ENCODE measurements around the gene ACIN1. TPM values are rescaled to one million over a fixed set of nuclear protein-coding genes. Genes with fewer than 3 reads are reported as not detected.
A peak's percentile ranks its signal among the peaks of the same experiment; 100 is the strongest.

Gene ACIN1
- total RNA-seq, 1 experiment from 2014 or later, result 333 TPM

- Histone ChIP-seq H3K4ac (ENCODE audit: low read depth, low read length) (no peak overlapping the region), H3K27me3 (ENCODE audit: insufficient read depth, low read length) (no peaks in the 10 kb centered on the region), H4K91ac (ENCODE audit: insufficient read length, low read depth, low read length) (no peak overlapping the region), H3K23ac (ENCODE audit: insufficient read length, low read depth, low read length) (no peak overlapping the region), H4K20me1 (ENCODE audit: control insufficient read depth, insufficient read depth, insufficient read length) (no peaks in the 10 kb centered on the region), H4K5ac (ENCODE audit: insufficient read length, low read depth, low read length) (no peak overlapping the region), H2BK20ac (ENCODE audit: low read depth, low read length, poor library complexity, severe bottlenecking) (no peak overlapping the region), H3K79me2 (ENCODE audit: insufficient read depth, low read length) (no peaks in the 10 kb centered on the region), H3K27ac (ENCODE audit: insufficient read length, low read depth, low read length) (no peak overlapping the region), H3K9me3 (ENCODE audit: control insufficient read depth, low read depth, low read length) (no peaks in the 10 kb centered on the region), H3K14ac (ENCODE audit: insufficient read depth, low read length) (no peak overlapping the region), H3K23me2 (ENCODE audit: insufficient read length, low read depth, low read length, poor library complexity, severe bottlenecking) (no peaks in the 10 kb centered on the region), H2AK5ac (ENCODE audit: insufficient read length, low read length) (no peak overlapping the region), H3K4me2 (ENCODE audit: insufficient read depth, insufficient read length, low read length) (no peak overlapping the region), H2BK120ac (ENCODE audit: low read depth, low read length, poor library complexity, severe bottlenecking) (no peak overlapping the region), H2BK5ac (ENCODE audit: insufficient read length, low read length) (no peak overlapping the region), H3K4me1 (ENCODE audit: insufficient read depth, low read length) (no peaks in the 10 kb centered on the region), H2AFZ (ENCODE audit: low read length) (no peak overlapping the region), H3T11ph (ENCODE audit: low read length) (no peak overlapping the region), H3K9ac (ENCODE audit: extremely low read depth, insufficient read length, low read length) (no peak overlapping the region), H3K79me1 (ENCODE audit: insufficient read depth, low read depth, low read length, poor library complexity, severe bottlenecking) (no peaks in the 10 kb centered on the region), H3K56ac (ENCODE audit: insufficient read length, low read depth, low read length) (no peak overlapping the region), H2BK12ac (ENCODE audit: insufficient read length, low read depth, low read length) (no peak overlapping the region), H2BK15ac (ENCODE audit: low read depth, low read length) (no peak overlapping the region), H4K8ac (replicated peaks; ENCODE audit: insufficient read length, low read depth, low read length) (no peak overlapping the region), H3K18ac (ENCODE audit: insufficient read length, low read depth, low read length) (no peak overlapping the region)
- peaks cover 0 to 8% of the 10 kb centered on the region in 2 experiments; a peak in 3 of 4 replicates for H3K4me1 Mint-ChIP-seq
- H3K4me3 Mint-ChIP-seq, result no peak overlapping the region
- H3K9me3 Mint-ChIP-seq, result no peaks in the 10 kb centered on the region
- H3K36me3 Mint-ChIP-seq (ENCODE audit: insufficient read depth in 1 of 3, low read depth in 3 of 3), result peaks cover 41 to 54% (median 50%) of the 10 kb centered on the region in 3 experiments; a peak in 6 of 7 replicates
- no peak for DNase-seq
- WGBS (ENCODE audit: extremely low coverage, insufficient read length, low lambda C conversion rate), result no CpG with 5 or more reads among the region's 7 CpGs
- H3K27ac Mint-ChIP-seq, result peak overlapping the region in 2 of 3 experiments; percentile 49 to 82; a peak in 2 of 7 replicates
- TF ChIP-seq CTCF (conservative IDR thresholded peaks at IDR 0.05), result no peak
- no peaks in the 10 kb centered on the region for H3K27me3 Mint-ChIP-seq (ENCODE audit: low read depth)
Observed at GRCh38 chr14:23141706-23142444, 46.9 kb upstream of the ACIN1 start.
